K562 (cell line): ENCODE data around the gene ZFP92. TPM values are rescaled to one million over a fixed set of nuclear protein-coding genes. Genes with fewer than 3 reads are reported as not detected.

Experiments used
- ATF1 ChIP-seq, 2 experiments: fragments of 450-650 bp in 1 of 2; IDR thresholded peaks; 2 replicates each; pipeline ENCODE4 v1.6.1; 2016; ENCODE audit warnings: missing compliant biosample characterization in 1 of 2, missing genetic modification characterization in 1 of 2
- CEBPG ChIP-seq, 3 experiments: fragments of 200-800 bp in 1 of 3; sonication (Bioruptor generic) in 1 of 3; sonication (generic) in 1 of 3; formaldehyde crosslinking in 1 of 3; IDR thresholded peaks in 2 of 3; conservative IDR thresholded peaks in 1 of 3; 2 replicates each; pipeline versions ENCODE4 v1.6.1 to v1.8.0; 2016 to 2022; ENCODE audit warnings: missing compliant biosample characterization in 2 of 3, missing genetic modification characterization in 2 of 3, mild to moderate bottlenecking in 1 of 3, missing genetic modification reagents in 1 of 3
- CEBPZ ChIP-seq: fragments of 150-350 bp; IDR thresholded peaks from 2 replicates; pipeline ENCODE4 v1.6.1; 2014; ENCODE audit warnings: low read depth, mild to moderate bottlenecking, low read length, borderline replicate concordance
- DACH1 ChIP-seq: fragments of 450-650 bp; IDR thresholded peaks from 2 replicates; pipeline ENCODE4 v1.6.1; 2018; ENCODE audit not compliant: partially characterized antibody
- ERF ChIP-seq: fragments of 450-650 bp; formaldehyde crosslinking; IDR thresholded peaks from 2 replicates; pipeline ENCODE4 v1.4.0; 2020; ENCODE audit warnings: mild to moderate bottlenecking, mixed read lengths
- ESRRB ChIP-seq: fragments of 250-450 bp; sonication (Bioruptor Pico); IDR thresholded peaks from 2 replicates; pipeline ENCODE4 v1.5.0; 2020; ENCODE audit warnings: mild to moderate bottlenecking, moderate library complexity, borderline replicate concordance
- GATA2 ChIP-seq: sonication (generic); formaldehyde crosslinking; IDR thresholded peaks from 2 replicates; pipeline ENCODE4 v1.4.0; 2020; ENCODE audit warnings: mild to moderate bottlenecking, missing genetic modification reagents
- HDAC6 ChIP-seq: IDR thresholded peaks from 2 replicates; pipeline ENCODE4 v1.6.1; 2012; ENCODE audit warnings: low read depth, mild to moderate bottlenecking, control low read depth, inconsistent platforms, low read length, moderate library complexity
- HMGXB4 ChIP-seq: sonication (generic); formaldehyde crosslinking; IDR thresholded peaks from 2 replicates; pipeline ENCODE4 v1.8.1; 2023; ENCODE audit warnings: mild to moderate bottlenecking, missing genetic modification reagents
- HSF4 ChIP-seq: fragments of 250-450 bp; sonication (Bioruptor Pico); IDR thresholded peaks from 2 replicates; pipeline ENCODE4 v2.1.2; 2022; ENCODE audit warnings: mild to moderate bottlenecking, moderate library complexity, borderline replicate concordance
- MAFK ChIP-seq: IDR thresholded peaks from 2 replicates; pipeline ENCODE4 v1.6.1; 2011; ENCODE audit warnings: low read length, improper control_type of control experiment
- MLX ChIP-seq, 2 experiments: fragments of 450-650 bp in 1 of 2; sonication (generic) in 1 of 2; formaldehyde crosslinking; conservative IDR thresholded peaks; 2 replicates each; pipeline versions ENCODE4 v1.4.0 to v1.8.1; 2020 to 2022; ENCODE audit warnings: mild to moderate bottlenecking in 1 of 2, missing genetic modification reagents in 1 of 2
- MTA1 ChIP-seq: fragments of 450-650 bp; IDR thresholded peaks from 2 replicates; pipeline ENCODE4 v1.6.1; 2017; ENCODE audit warnings: borderline replicate concordance
- RB1 ChIP-seq: fragments of 450-650 bp; IDR thresholded peaks from 2 replicates; pipeline ENCODE4 v1.6.1; 2017; ENCODE audit warnings: low read depth, mild to moderate bottlenecking
- RFX7 ChIP-seq: fragments of 250-450 bp; sonication (Bioruptor Pico); IDR thresholded peaks from 2 replicates; pipeline ENCODE4 v1.5.1; 2021; ENCODE audit warnings: mild to moderate bottlenecking
- TRIM24 ChIP-seq, 2 experiments: fragments of 450-650 bp; IDR thresholded peaks; 2 replicates each; pipeline ENCODE4 v1.6.1; 2016
- ZBTB9 ChIP-seq: fragments of 450-650 bp; formaldehyde crosslinking; IDR thresholded peaks from 2 replicates; pipeline ENCODE4 v1.4.0; 2020; ENCODE audit warnings: mild to moderate bottlenecking, moderate library complexity
- ZNF12 ChIP-seq: sonication (generic); formaldehyde crosslinking; IDR thresholded peaks from 2 replicates; pipeline ENCODE4 v1.4.0; 2020; ENCODE audit warnings: mild to moderate bottlenecking, missing genetic modification reagents
- ZNF197 ChIP-seq: fragments of 200-800 bp; sonication (Bioruptor generic); IDR thresholded peaks from 2 replicates; pipeline ENCODE4 v1.6.1; 2016; ENCODE audit warnings: low read depth, missing genetic modification characterization, missing compliant biosample characterization
- ZNF212 ChIP-seq: fragments of 450-650 bp; formaldehyde crosslinking; IDR thresholded peaks from 2 replicates; pipeline ENCODE4 v1.4.0; 2020; ENCODE audit warnings: mild to moderate bottlenecking
- ZNF717 ChIP-seq: fragments of 250-450 bp; sonication (Bioruptor Pico); IDR thresholded peaks from 2 replicates; pipeline ENCODE4 v1.5.0; 2021
- polyA plus RNA-seq, 8 experiments: library from polyadenylated mRNA; depleted of rRNA in 4 of 8; stranded (reverse) in 5 of 8; unstranded in 3 of 8; fragments of >200 nt; fragmentation: Nextera tagmentation in 2 of 8; fragmentation: Illumina TruSeq in 1 of 8; extraction: Ambion mirVana in 2 of 8; extraction: Trizol in 1 of 8; gene quantifications; 2 replicates each; pipeline versions ENCODE4 v1.2.1 to v1.2.3, GENCODE V29; 2011 to 2014; ENCODE audit warnings: inconsistent platforms in 1 of 8, missing spikeins in 1 of 8
- total RNA-seq, 7 experiments: library from RNA; depleted of rRNA in 6 of 7; stranded (reverse); fragments of >200 nt in 6 of 7; fragmentation: Illumina TruSeq in 2 of 7; extraction: Trizol in 2 of 7; gene quantifications; 2 replicates each; pipeline versions ENCODE4 v1.2.1 to v1.2.3, GENCODE V29; 2011 to 2021; ENCODE audit warnings: low replicate concordance in 1 of 7

ZFP92 gene
- total and polyA plus RNA-seq, 9 of the 15 experiments (the other 6 are each of a cell fraction or from before 2014, with no cell fraction given), result 0.32 to 3.3 (median 1.8) TPM

- TF ChIP-seq CEBPZ, result no peak
- no peak for TF ChIP-seq HSF4 (CRISPR knock-in tag)
- no peak for TF ChIP-seq MAFK
- no peak for TF ChIP-seq ZNF12 (CRISPR knock-in tag)
- no peak for TF ChIP-seq ZNF197 (CRISPR knock-in tag)
- no peak for TF ChIP-seq RFX7 (CRISPR knock-in tag)
- no peak for TF ChIP-seq ATF1 (CRISPR knock-in tag; IDR thresholded peaks at IDR 0.05)
- TF ChIP-seq ATF1 (tag; IDR thresholded peaks at IDR 0.05), result peak; percentile 57
- TF ChIP-seq ZBTB9, result no peak
- no peak for TF ChIP-seq GATA2
- no peak for TF ChIP-seq ZNF717 (CRISPR knock-in tag)
- TF ChIP-seq RB1, result peak; percentile 37; the same call in 1 of the 2 replicates
- no peak for TF ChIP-seq ERF
- no peak for TF ChIP-seq MLX (CRISPR knock-in tag; conservative IDR thresholded peaks at IDR 0.05)
- TF ChIP-seq ESRRB, result no peak
- TF ChIP-seq MTA1, result no peak; the same call in 1 of the 2 replicates
- TF ChIP-seq DACH1, result no peak
- TF ChIP-seq ZNF212 (CRISPR knock-in tag), result no peak
- no peak for TF ChIP-seq CEBPG (CRISPR knock-in tag; IDR thresholded peaks at IDR 0.05)
- no peak for TF ChIP-seq CEBPG (tag; conservative IDR thresholded peaks at IDR 0.05 in 1 of 2, IDR thresholded peaks at IDR 0.05 in 1 of 2)
- no peak for TF ChIP-seq HDAC6
- no peak for TF ChIP-seq HMGXB4
- TF ChIP-seq TRIM24 (IDR thresholded peaks at IDR 0.05), result no peak
Observed at GRCh38 chrX:153381684-153382532, 29.4 kb upstream of the ZFP92 start (continued).
